Stimulated activated CD8-positive, alpha-beta memory T cell treated with anti-CD3 and anti-CD28 coated beads, Interleukin-12 subunit alpha, Interleukin-12 subunit beta, amount 100 ng/mL, for 4 hours (primary cell): ENCODE data around the gene SERGEF.
"Not testable (repeated sequence)": the region's sequence is repeated elsewhere in the genome, so short reads cannot be mapped to it uniquely, and the experiment has no call there.

Experiments
- DNase-seq: peaks from one replicate; pipeline ENCODE4 v3.0.0-alpha.2; 2020; ENCODE audit warnings: low read depth

Gene SERGEF

DNA sequence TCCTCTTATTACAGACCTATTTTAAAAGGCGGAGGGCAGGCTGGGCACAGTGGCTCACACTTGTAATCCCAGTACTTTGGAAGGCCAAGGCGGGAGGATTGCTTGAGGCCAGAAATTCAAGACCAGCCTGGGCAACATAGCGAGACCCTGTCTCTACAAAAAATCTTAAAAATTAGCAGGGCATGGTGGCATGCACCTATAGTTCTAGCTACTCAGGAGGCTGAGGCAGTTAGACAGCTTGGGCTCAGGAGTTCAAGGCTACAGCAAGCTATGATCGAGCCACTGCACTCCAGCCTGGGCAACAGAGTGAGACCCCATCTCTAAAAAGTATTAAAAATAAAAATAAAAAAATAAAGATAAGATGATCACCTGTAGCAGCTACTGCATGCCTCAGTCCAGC lies 12.7 kb downstream of the SERGEF start:
- not testable (repeated sequence) for DNase-seq

DNA sequence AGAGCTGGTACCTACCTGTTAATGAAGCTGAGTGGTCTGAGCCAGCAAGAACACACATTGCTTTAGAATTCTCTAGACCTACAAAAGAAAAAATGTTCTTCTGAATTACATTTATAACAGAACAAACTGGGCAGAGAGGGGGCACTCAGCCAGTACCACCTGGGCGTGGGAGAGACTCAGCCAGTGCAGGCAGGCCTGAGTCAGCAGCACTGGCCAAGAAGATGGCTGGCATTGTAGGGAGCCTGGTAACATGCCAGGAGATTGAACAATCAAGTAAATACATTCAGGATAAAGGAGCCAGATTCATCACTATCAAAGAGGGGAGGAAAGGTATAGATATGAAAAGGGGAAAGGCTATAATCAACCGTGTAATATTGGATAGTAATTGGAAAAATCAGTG lies 19.9 kb downstream of the SERGEF start:
- no peak for DNase-seq

GRCh38 chr11:17991783-17992433 lies 20.9 kb downstream of the SERGEF start:
- no peak for DNase-seq

DNA sequence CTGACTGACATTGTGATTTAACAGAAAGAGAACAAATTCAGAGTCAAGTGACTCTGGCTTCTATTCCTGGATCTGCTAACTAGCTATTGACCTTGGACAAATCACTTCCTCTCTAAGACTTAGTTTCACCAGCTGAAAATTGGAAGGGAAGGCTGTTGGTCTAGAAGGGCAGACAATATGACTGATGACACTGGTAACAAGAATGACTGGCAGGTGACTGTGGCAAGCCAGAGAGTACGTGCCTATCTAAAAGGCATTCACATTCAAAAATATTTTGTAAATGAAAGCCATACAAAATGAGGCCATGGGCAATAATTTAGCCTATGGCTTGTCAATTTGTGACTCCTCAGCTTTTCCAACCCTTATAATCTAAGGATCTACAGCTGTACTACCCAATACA lies 23.5 kb downstream of the SERGEF start:
- DNase-seq, result no peak

DNA sequence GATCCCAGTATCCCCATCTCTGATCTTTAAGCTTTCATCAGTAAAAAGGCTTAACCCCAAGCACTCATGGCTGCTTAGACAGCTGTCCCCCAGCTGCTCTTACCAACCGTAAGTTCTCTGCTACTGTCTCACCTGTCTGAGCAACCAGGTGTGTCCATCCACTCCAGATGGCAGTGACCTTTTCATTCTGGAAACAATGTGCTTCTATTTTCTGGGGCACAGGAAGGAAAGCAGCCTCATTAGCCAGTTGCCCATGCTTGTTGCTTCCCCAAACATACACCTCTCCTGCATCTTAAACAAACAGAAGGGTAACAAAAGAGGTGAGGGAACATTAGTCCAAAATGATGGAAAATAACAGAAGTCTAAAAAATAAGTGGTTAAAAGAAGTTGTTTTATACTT lies 24.4 kb downstream of the SERGEF start:
- DNase-seq, result no peak

- no peak for DNase-seq
Measured at GRCh38 chr11:17987826-17988225, 25.0 kb downstream of the SERGEF start.

- no peak for DNase-seq
Measured at GRCh38 chr11:17986711-17987220, 26.1 kb downstream of the SERGEF start.

DNA sequence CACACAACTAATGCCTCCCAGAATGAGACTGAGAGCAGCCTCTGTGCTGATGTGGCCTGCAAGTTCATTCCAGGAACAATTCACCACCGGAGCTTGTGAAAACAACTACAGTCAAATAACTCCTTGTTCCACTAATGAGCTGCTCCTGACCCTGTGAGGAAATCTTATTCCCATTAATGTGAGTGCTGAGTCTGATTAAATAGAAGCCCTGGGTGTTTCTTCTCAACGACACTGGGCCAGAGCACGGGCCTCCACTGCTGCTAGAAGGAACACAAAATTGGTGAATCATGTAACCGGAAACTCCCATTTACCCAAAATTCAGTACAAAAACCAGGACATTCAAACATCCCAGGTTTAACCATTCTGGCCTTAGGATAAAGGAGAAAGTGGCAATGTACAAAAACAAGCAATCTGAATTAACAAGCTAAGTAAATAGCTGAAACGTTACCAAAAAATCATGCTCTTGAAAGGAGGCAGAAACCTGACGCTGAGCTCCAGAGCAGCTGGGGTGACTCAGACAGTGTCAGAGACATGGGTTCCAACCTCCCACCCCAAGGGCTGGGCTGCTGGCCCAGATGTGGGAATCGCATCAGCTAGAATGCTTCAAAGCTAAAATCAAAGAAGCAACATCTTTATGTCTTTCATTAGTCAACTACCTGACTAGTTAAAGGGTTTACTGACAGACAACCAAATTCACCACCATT lies 26.7 kb downstream of the SERGEF start:
- no peak for DNase-seq

- DNase-seq, result no peak
Measured at GRCh38 chr11:17985517-17985916, 27.3 kb downstream of the SERGEF start.

DNA sequence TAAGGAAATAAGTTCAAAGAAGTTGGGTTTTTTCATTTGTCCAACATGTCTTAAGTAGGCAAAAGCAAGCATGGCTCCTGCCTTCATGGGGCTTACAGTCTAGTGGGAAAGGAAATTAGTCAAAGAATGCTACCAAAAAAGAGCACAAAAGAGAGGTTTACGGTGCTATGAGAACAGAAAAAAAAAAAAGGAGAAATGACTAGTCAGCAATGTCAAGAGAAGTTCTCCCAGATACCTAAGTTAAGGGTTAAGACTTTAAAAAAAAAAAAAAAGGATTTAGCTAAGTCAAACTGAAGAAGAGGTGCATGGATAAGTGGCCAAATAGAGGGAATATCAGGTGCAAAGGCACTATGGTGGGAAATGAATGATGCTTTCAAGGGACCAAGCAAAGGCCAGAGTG lies 29.3 kb downstream of the SERGEF start:
- no peak for DNase-seq

GRCh38 chr11:17979770-17980371 lies 33.0 kb downstream of the SERGEF start:
- DNase-seq, result no peak

GRCh38 chr11:17978553-17979287 lies 34.1 kb downstream of the SERGEF start:
- no peak for DNase-seq

DNA sequence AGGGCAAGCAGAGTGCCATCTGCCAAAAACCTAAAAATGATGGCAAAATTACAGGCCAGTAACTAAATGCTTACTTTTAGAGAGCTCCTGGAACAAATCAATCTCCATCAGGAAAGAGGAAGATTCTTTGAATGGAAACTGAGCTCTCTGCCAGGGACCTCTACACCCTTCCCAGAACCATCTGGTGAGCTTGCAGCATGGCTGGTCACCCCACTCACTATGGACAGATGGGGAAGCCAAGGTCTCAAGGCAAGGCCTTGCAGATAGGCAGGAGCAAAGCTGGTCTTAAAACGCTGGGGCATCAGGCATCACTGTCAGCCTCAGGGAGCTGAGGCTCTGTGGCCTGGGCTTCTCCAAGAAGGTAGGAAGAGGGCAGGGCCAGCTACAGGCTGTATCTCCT lies 36.2 kb downstream of the SERGEF start:
- DNase-seq, result no peak

- no peak for DNase-seq
Measured at GRCh38 chr11:17974246-17974645, 38.6 kb downstream of the SERGEF start.

- DNase-seq, result no peak
Measured at GRCh38 chr11:17972987-17973386, 39.9 kb downstream of the SERGEF start.

GRCh38 chr11:17968206-17968605 lies 44.6 kb downstream of the SERGEF start:
- DNase-seq, result no peak

DNA sequence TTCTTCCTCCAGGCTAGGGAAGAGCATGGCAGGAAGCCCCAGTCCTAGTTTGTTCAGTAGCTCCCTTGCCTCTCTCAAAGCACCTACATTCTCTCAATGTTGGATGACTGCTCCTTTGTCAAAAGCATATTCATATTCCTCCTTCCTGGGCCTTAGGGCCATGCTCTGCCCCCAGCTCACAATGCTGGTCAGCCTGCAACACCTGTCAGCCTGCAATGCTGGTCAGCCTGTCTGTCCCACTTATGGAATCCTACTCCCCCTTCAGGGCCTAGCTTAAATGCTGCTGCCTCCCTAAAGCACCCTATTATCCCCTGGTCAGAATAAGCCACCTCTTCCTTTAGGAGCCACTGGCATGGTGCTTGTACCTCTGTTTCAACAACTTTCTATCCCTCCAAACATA lies 45.2 kb downstream of the SERGEF start:
- DNase-seq, result no peak

DNA sequence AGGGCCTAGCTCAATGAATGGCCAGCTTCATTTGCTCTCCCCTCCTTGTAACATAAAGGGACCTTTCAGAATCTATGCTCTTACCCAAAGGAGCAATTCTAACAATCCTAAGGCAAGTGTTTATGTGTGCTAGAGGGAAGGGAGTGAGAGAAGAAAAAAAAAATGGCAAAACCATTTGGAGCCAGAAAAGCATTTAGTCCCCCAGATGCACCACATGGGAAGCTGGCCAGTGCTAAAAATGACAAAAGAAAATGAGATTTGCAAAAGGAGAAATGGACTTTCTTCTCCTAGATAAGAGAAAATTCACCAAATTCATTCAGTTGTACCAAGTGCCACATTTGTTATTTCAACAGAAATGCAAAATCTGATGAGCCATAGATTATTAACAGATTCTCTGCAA lies 52.8 kb downstream of the SERGEF start:
- DNase-seq, result no peak

GRCh38 chr11:17958446-17958845 lies 54.4 kb downstream of the SERGEF start:
- no peak for DNase-seq

GRCh38 chr11:17954395-17955252 lies 58.2 kb downstream of the SERGEF start:
- DNase-seq, result no peak

DNA sequence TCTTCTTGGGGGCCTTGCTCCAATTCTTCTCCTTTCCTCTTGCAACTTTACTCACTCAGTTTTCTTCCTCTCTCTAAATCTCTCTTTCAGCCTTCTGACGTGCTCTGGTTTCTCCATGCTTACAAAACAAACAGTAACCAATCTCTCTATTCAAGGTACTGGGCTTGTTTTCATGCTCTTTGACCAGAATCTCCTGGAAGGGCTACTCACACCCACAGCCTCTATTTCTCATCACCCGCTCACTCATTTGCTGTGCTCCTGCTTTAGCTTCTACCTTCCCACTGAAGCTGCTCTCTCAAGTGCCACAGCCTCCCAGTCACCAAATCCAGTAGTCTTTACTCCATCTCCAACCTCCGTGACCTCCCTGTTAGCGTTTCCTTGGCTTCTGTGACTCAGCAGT lies 60.4 kb downstream of the SERGEF start:
- no peak for DNase-seq
